K562 (cell line): ENCODE results near the gene FST. TPM values are rescaled to one million over a fixed set of nuclear protein-coding genes. Genes with fewer than 3 reads are reported as not detected.

Experiments
- ATAC-seq: fragments of 200-7000 bp; cut with Tn5 transposase; 3 replicates; pipeline ENCODE4 v1.9.1; 2020; ENCODE audit warnings: moderate library complexity
- BruUV-seq: library from RNA; stranded (reverse); fragments of 400-500 nt; replicated peaks from 2 replicates; lab custom pipeline; 2021; lab: Mats Ljungman, UMichigan
- CTCF ChIA-PET: fragments of 300-600 bp; formaldehyde crosslinking; extraction: SDS; loops from one replicate; lab custom pipeline; 2021; ENCODE audit warnings: low intra/inter-chr PET ratio; lab: Yijun Ruan, JAX
- POLR2A ChIA-PET: fragments of 300-600, 350-650 bp; sonication (Branson Sonifier 250); formaldehyde crosslinking; extraction: SDS; loops from one replicate; lab custom pipeline; 2021; ENCODE audit warnings: antibody characterized with exemption, inconsistent platforms; lab: Yijun Ruan, JAX
- DNase-seq, 4 experiments: peaks; one replicate each; pipeline versions ENCODE4 v3.0.0 to v3.0.0-alpha.2; 2011 to 2018; ENCODE audit warnings: low spot score in 3 of 4, mixed read lengths in 3 of 4; ENCODE audit errors: extremely low read depth in 1 of 4
- FAIRE-seq: peaks from 2 replicates; lab custom pipeline; 2011; peaks lifted over from hg19 to GRCh38; lab: Jason Lieb, UNC
- H2AFZ ChIP-seq: 2 replicates; pipeline ENCODE4 v1.6.0; 2011; ENCODE audit warnings: low read depth, low read length, control low read depth, inconsistent platforms
- H3K27ac ChIP-seq: fragments of 200-600 bp; 3 replicates; pipeline ENCODE4 v1.8.0; 2011; ENCODE audit warnings: low read depth, mild to moderate bottlenecking, control low read depth, inconsistent platforms, low read length, moderate library complexity, mixed read lengths; ENCODE audit errors: extremely low read depth
- H3K27me3 ChIP-seq, 2 experiments: fragments of 300-600 bp in 1 of 2; 2 replicates in 1 of 2; 3 replicates in 1 of 2; pipeline versions ENCODE4 v1.6.0 to v1.8.0; 2011; ENCODE audit warnings: inconsistent platforms in 2 of 2, low read length in 2 of 2, mild to moderate bottlenecking in 1 of 2, mixed read lengths in 1 of 2, moderate library complexity in 1 of 2; ENCODE audit not compliant: control insufficient read depth in 2 of 2, insufficient read depth in 2 of 2
- H3K36me3 ChIP-seq: fragments of 300-600 bp; 3 replicates; pipeline ENCODE4 v1.8.0; 2011; ENCODE audit warnings: mild to moderate bottlenecking, low read length, inconsistent platforms; ENCODE audit not compliant: control insufficient read depth, insufficient read depth
- H3K4me1 ChIP-seq, 2 experiments: fragments of 200-600 bp in 1 of 2; replicated peaks in 1 of 2; 2 replicates in 1 of 2; 3 replicates in 1 of 2; pipeline versions ENCODE4 v1.5.1 to v1.8.0; 2011; ENCODE audit warnings: inconsistent platforms in 2 of 2, low read length in 2 of 2, mild to moderate bottlenecking in 1 of 2, mixed read lengths in 1 of 2, moderate library complexity in 1 of 2; ENCODE audit not compliant: control insufficient read depth in 2 of 2, insufficient read depth in 2 of 2
- H3K4me2 ChIP-seq: 2 replicates; pipeline ENCODE4 v1.6.1; 2011; ENCODE audit warnings: low read length, control low read depth, inconsistent platforms, mixed read lengths; ENCODE audit not compliant: insufficient read depth
- H3K4me3 ChIP-seq: fragments of 200-600 bp; sonication (generic), shearing (Covaris generic); 2 replicates; pipeline ENCODE4 v1.5.1; 2016; ENCODE audit warnings: control low read depth, inconsistent platforms
- H3K79me2 ChIP-seq: fragments of 200-600 bp; 3 replicates; pipeline ENCODE4 v1.8.0; 2011; ENCODE audit warnings: low read length, inconsistent platforms; ENCODE audit not compliant: control insufficient read depth, insufficient read depth
- H3K9ac ChIP-seq, 2 experiments: 2 replicates each; pipeline versions ENCODE4 v1.6.0 to v1.6.1; 2011; ENCODE audit warnings: low read depth in 2 of 2, low read length in 2 of 2, control low read depth in 1 of 2, inconsistent platforms in 1 of 2, mild to moderate bottlenecking in 1 of 2, mixed read lengths in 1 of 2; ENCODE audit not compliant: insufficient read depth in 1 of 2
- H3K9me1 ChIP-seq: one replicate; pipeline ENCODE4 v1.6.0; 2011; ENCODE audit warnings: inconsistent platforms, mild to moderate bottlenecking, low read length, moderate library complexity; ENCODE audit not compliant: control insufficient read depth, insufficient read depth
- H3K9me3 ChIP-seq: replicated peaks from 2 replicates; pipeline ENCODE4 v1.5.1; 2011; ENCODE audit warnings: low read depth, low read length, inconsistent platforms; ENCODE audit not compliant: control insufficient read depth, insufficient read depth
- H4K20me1 ChIP-seq: replicated peaks from 2 replicates; pipeline ENCODE4 v1.6.1; 2011; ENCODE audit warnings: low read length, inconsistent platforms, mixed read lengths; ENCODE audit not compliant: control insufficient read depth, insufficient read depth
- AFF1 ChIP-seq, 2 experiments: fragments of 450-650 bp; IDR thresholded peaks; 2 replicates each; pipeline ENCODE4 v1.6.1; 2018; ENCODE audit warnings: mild to moderate bottlenecking in 2 of 2, low read depth in 1 of 2; ENCODE audit not compliant: partially characterized antibody in 2 of 2
- CBX5 ChIP-seq: IDR thresholded peaks from 2 replicates; pipeline ENCODE4 v1.6.1; 2014; ENCODE audit warnings: low read depth, borderline replicate concordance
- NCOR1 ChIP-seq: fragments of 450-650 bp; IDR thresholded peaks from 2 replicates; pipeline ENCODE4 v1.6.1; 2016; ENCODE audit warnings: mild to moderate bottlenecking, moderate library complexity
- OTX1 ChIP-seq: fragments of 450-650 bp; formaldehyde crosslinking; IDR thresholded peaks from 2 replicates; pipeline ENCODE4 v1.4.0; 2022; ENCODE audit warnings: mild to moderate bottlenecking
- YBX1 ChIP-seq: fragments of 450-650 bp; IDR thresholded peaks from 2 replicates; pipeline ENCODE4 v1.7.1; 2016; ENCODE audit warnings: mild to moderate bottlenecking
- ZNF584 ChIP-seq: fragments of 200-800 bp; sonication (Bioruptor generic); IDR thresholded peaks from 2 replicates; pipeline ENCODE4 v1.6.1; 2016; ENCODE audit warnings: low read depth, mild to moderate bottlenecking, missing genetic modification characterization, missing compliant biosample characterization
- ZNF589 ChIP-seq: fragments of 200-800 bp; sonication (Bioruptor generic); IDR thresholded peaks from 2 replicates; pipeline ENCODE4 v1.6.1; 2016; ENCODE audit warnings: low read depth, missing genetic modification characterization, missing compliant biosample characterization
- WGBS: fragments of 100-300 bp; shearing (Covaris generic); methylation state at CpG from one replicate; pipeline ENCODE4 v1.1.6; 2016; ENCODE audit warnings: low coverage, mixed read lengths; ENCODE audit not compliant: insufficient coverage; ENCODE audit errors: missing lambda C conversion rate; 5-methylcytosine and 5-hydroxymethylcytosine counted together
- in situ Hi-C: fragments of 300-500 bp; cut with MboI; formaldehyde crosslinking; loops from 4 replicates; pipeline ENCODE4 v1.15.0; 2018; ENCODE audit warnings: inconsistent platforms, mixed read lengths
- intact Hi-C: fragments of 100-400 bp; cut with micrococcal nuclease; formaldehyde crosslinking; loops from 2 replicates; pipeline ENCODE4 v1.14.2; 2022
- polyA plus RNA-seq, 8 experiments: library from polyadenylated mRNA; depleted of rRNA in 4 of 8; stranded (reverse) in 5 of 8; unstranded in 3 of 8; fragments of >200 nt; fragmentation: Nextera tagmentation in 2 of 8; fragmentation: Illumina TruSeq in 1 of 8; extraction: Ambion mirVana in 2 of 8; extraction: Trizol in 1 of 8; gene quantifications; 2 replicates each; pipeline versions ENCODE4 v1.2.1 to v1.2.3, GENCODE V29; 2011 to 2014; ENCODE audit warnings: inconsistent platforms in 1 of 8, missing spikeins in 1 of 8
- total RNA-seq, 7 experiments: library from RNA; depleted of rRNA in 6 of 7; stranded (reverse); fragments of >200 nt in 6 of 7; fragmentation: Illumina TruSeq in 2 of 7; extraction: Trizol in 2 of 7; gene quantifications; 2 replicates each; pipeline versions ENCODE4 v1.2.1 to v1.2.3, GENCODE V29; 2011 to 2021; ENCODE audit warnings: low replicate concordance in 1 of 7

Gene FST
- total and polyA plus RNA-seq, 9 of the 15 experiments (the other 6 are each of a cell fraction or from before 2014, with no cell fraction given) = 0.03 to 0.27 TPM; not detected in 7

GRCh38 chr5:53436480-53437191 is 43.8 kb upstream of the FST start:
- in situ Hi-C loops = loop anchor here (25.0 kb wide), 3 partner anchors 776 to 1451 kb away; no protein-coding TSS in a partner anchor
- Histone ChIP-seq H3K4me1 (no peaks in the 10 kb centered on the region), H3K9me3 (no peaks in the 10 kb centered on the region), H2AFZ (no peak overlapping the region), H3K4me2 (no peak overlapping the region), H3K27ac (no peak overlapping the region), H3K27me3 (peaks cover 0 to 4% of the 10 kb centered on the region in 2 experiments; a peak in 2 of 5 replicates), H3K36me3 (no peaks in the 10 kb centered on the region), H3K79me2 (no peaks in the 10 kb centered on the region), H3K9ac (no peak overlapping the region), H4K20me1 (no peaks in the 10 kb centered on the region)
- ATAC-seq = no peak
- intact Hi-C loops = no loop called here
- CTCF ChIA-PET = no interaction called here
- no peak for FAIRE-seq
- POLR2A ChIA-PET = interaction anchor here (0.6 kb wide), 1 partner anchor 1552 kb away, joined by 3 read pairs; no protein-coding TSS in a partner anchor
- BruUV-seq = no TSS peak
- 2% methylated on average over 2 of the region's 2 CpGs for WGBS
- TF ChIP-seq ZNF584 (CRISPR knock-in tag) = no peak
- no peak for TF ChIP-seq AFF1 (IDR thresholded peaks at IDR 0.05; ENCODE audit: low read depth in 1 of 2, partially characterized antibody in 2 of 2)
- no peak for TF ChIP-seq CBX5
- TF ChIP-seq YBX1 = no peak
- TF ChIP-seq ZNF589 (CRISPR knock-in tag) = no peak
- TF ChIP-seq OTX1 (CRISPR knock-in tag) = no peak
- no peak for TF ChIP-seq NCOR1
- TF ChIP-seq, all 486 proteins: peak for 0
- Histone ChIP-seq H3K4me3 (no peak overlapping the region), H3K9me1 (no peaks in the 10 kb centered on the region)
- no peak for DNase-seq
